Loucy (cell line): ENCODE measurements around the gene MRPS6.

Experiments used
- H2AFZ ChIP-seq: fragments of 200-600 bp; sonication (generic); 2 replicates; pipeline ENCODE4 v1.6.0; 2016; ENCODE audit warnings: antibody characterized with exemption, mild to moderate bottlenecking, low read length, moderate library complexity
- H3F3A ChIP-seq: fragments of 200-600 bp; 2 replicates; pipeline ENCODE4 v1.6.0; 2016; ENCODE audit warnings: antibody characterized with exemption, low read depth, mild to moderate bottlenecking
- H3K27me3 ChIP-seq: fragments of 200-600 bp; sonication (generic); 2 replicates; pipeline ENCODE4 v1.6.1; 2014; ENCODE audit warnings: low read length, mild to moderate bottlenecking; ENCODE audit not compliant: insufficient read depth, poor library complexity, severe bottlenecking
- H3K36me3 ChIP-seq: fragments of 200-600 bp; sonication (generic); 2 replicates; pipeline ENCODE4 v1.6.1; 2016; ENCODE audit warnings: low read length; ENCODE audit not compliant: insufficient read depth
- H3K4me1 ChIP-seq: fragments of 200-600 bp; sonication (generic); 2 replicates; pipeline ENCODE4 v1.5.1; 2014; ENCODE audit warnings: low read length, mild to moderate bottlenecking; ENCODE audit not compliant: insufficient read depth, poor library complexity, severe bottlenecking
- H3K4me2 ChIP-seq: fragments of 200-600 bp; sonication (generic); 2 replicates; pipeline ENCODE4 v1.6.0; 2014; ENCODE audit warnings: antibody characterized with exemption, low read length, low read depth, mild to moderate bottlenecking; ENCODE audit not compliant: poor library complexity, severe bottlenecking
- H3K4me3 ChIP-seq: fragments of 200-600 bp; sonication (generic); 2 replicates; pipeline ENCODE4 v1.5.1; 2014; ENCODE audit warnings: low read length, mild to moderate bottlenecking, mixed read lengths; ENCODE audit not compliant: poor library complexity, severe bottlenecking
- H3K79me2 ChIP-seq: fragments of 200-600 bp; sonication (generic); 2 replicates; pipeline ENCODE4 v1.6.1; 2014; ENCODE audit warnings: low read length; ENCODE audit not compliant: insufficient read depth
- H3K9ac ChIP-seq: fragments of 200-600 bp; sonication (generic); 2 replicates; pipeline ENCODE4 v1.6.0; 2014; ENCODE audit warnings: mild to moderate bottlenecking, low read depth, low read length, moderate library complexity; ENCODE audit not compliant: poor library complexity, severe bottlenecking
- H3K9me2 ChIP-seq: fragments of 200-600 bp; sonication (generic); replicated peaks from 2 replicates; pipeline ENCODE4 v1.6.1; 2016; ENCODE audit warnings: low read depth, low read length, mixed read lengths
- H3K9me3 ChIP-seq: fragments of 200-600 bp; sonication (generic); 2 replicates; pipeline ENCODE4 v1.6.1; 2014; ENCODE audit warnings: mild to moderate bottlenecking, antibody characterized with exemption, low read length, low read depth; ENCODE audit not compliant: insufficient read depth
- H4K20me1 ChIP-seq: fragments of 200-600 bp; sonication (generic); 2 replicates; pipeline ENCODE4 v1.6.0; 2014; ENCODE audit warnings: antibody characterized with exemption, low read length, mild to moderate bottlenecking; ENCODE audit not compliant: insufficient read depth, poor library complexity, severe bottlenecking
- CTCF ChIP-seq: fragments of 200-600 bp; sonication (generic); conservative IDR thresholded peaks from 2 replicates; pipeline ENCODE4 v1.5.1; 2014; ENCODE audit warnings: mild to moderate bottlenecking, antibody characterized with exemption, low read length
- EZH2phosphoT487 ChIP-seq: fragments of 200-600 bp; IDR thresholded peaks from 2 replicates; pipeline ENCODE4 v1.6.1; 2018; ENCODE audit warnings: antibody characterized with exemption, mild to moderate bottlenecking, moderate library complexity, borderline replicate concordance

The MRPS6 gene

GRCh38 chr21:34148419-34148804, 75.0 kb downstream of the MRPS6 start:
- no peaks in the 10 kb centered on the region for H3K27me3 ChIP-seq
- no peak overlapping the region for H3K4me3 ChIP-seq
- TF ChIP-seq CTCF = no peak
- no peak for TF ChIP-seq EZH2phosphoT487
- H3K36me3 ChIP-seq = peaks cover 35% of the 10 kb centered on the region; the same call in 1 of the 2 replicates
- peaks cover 7% of the 10 kb centered on the region for H3K4me1 ChIP-seq
- H4K20me1 ChIP-seq = no peaks in the 10 kb centered on the region
- H3K9me3 ChIP-seq = no peaks in the 10 kb centered on the region; the same call in 1 of the 2 replicates
- H2AFZ ChIP-seq = no peak overlapping the region
- no peak overlapping the region for H3K4me2 ChIP-seq
- H3K9ac ChIP-seq = no peak overlapping the region
- no peaks in the 10 kb centered on the region for H3K9me2 ChIP-seq
- H3F3A ChIP-seq = no peaks in the 10 kb centered on the region; the same call in 1 of the 2 replicates
- peaks cover 18% of the 10 kb centered on the region; the same call in 1 of the 2 replicates for H3K79me2 ChIP-seq

- no peak overlapping the region for H3K4me2 ChIP-seq
- no peak overlapping the region for H2AFZ ChIP-seq
- no peaks in the 10 kb centered on the region; the same call in 1 of the 2 replicates for H3K9me3 ChIP-seq
Observed at GRCh38 chr21:34148826-34149558, 75.6 kb downstream of the MRPS6 start.

DNA sequence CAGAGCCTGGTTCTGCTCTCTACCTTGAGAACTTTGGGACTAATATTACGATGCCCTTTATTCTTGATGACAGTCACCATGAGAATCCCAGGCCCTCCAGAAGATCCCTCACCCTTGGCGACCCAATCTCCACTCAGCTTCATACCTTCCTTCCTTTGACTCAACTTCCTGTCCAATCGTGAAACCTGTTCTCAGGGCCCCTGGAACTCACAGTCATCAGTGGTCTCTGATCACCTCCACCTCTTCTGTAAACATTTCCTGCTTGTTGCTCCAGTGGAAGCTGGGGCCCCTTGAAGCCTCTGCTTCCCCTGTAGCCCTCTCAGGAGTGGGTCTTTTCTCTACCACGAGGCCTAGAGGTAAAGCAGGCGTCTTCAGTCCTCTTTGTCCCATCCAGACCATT, 79.1 kb downstream of the MRPS6 start:
- H3K79me2 ChIP-seq = peaks cover 5% of the 10 kb centered on the region; the same call in 1 of the 2 replicates
- no peaks in the 10 kb centered on the region for H3K9me2 ChIP-seq
- H3K9ac ChIP-seq = no peak overlapping the region
- peaks cover 13% of the 10 kb centered on the region for H3K4me1 ChIP-seq
- H2AFZ ChIP-seq = no peak overlapping the region
- TF ChIP-seq EZH2phosphoT487 = no peak
- no peak for TF ChIP-seq CTCF
- H3F3A ChIP-seq = no peaks in the 10 kb centered on the region; the same call in 1 of the 2 replicates
- no peaks in the 10 kb centered on the region for H3K9me3 ChIP-seq
- no peak overlapping the region for H3K4me2 ChIP-seq
- no peaks in the 10 kb centered on the region for H4K20me1 ChIP-seq
- H3K27me3 ChIP-seq = no peaks in the 10 kb centered on the region
- H3K4me3 ChIP-seq = no peak overlapping the region
- peaks cover 13% of the 10 kb centered on the region; the same call in 1 of the 2 replicates for H3K36me3 ChIP-seq

More at GRCh38 chr21:34148826-34149558, 75.6 kb downstream of the MRPS6 start:
- no peaks in the 10 kb centered on the region for H3K27me3 ChIP-seq
- no peak overlapping the region for H3K9ac ChIP-seq
- peaks cover 7% of the 10 kb centered on the region for H3K4me1 ChIP-seq
- H3K36me3 ChIP-seq = peaks cover 30% of the 10 kb centered on the region; the same call in 1 of the 2 replicates
- no peaks in the 10 kb centered on the region for H3K9me2 ChIP-seq
- H3K79me2 ChIP-seq = peaks cover 13% of the 10 kb centered on the region; the same call in 1 of the 2 replicates
- no peaks in the 10 kb centered on the region; the same call in 1 of the 2 replicates for H3F3A ChIP-seq
- TF ChIP-seq EZH2phosphoT487 (no peak), CTCF (no peak)
- no peak overlapping the region for H3K4me3 ChIP-seq
- no peaks in the 10 kb centered on the region for H4K20me1 ChIP-seq
